Adrenal gland (tissue), 12 donors: Measurements from ENCODE around the gene ZNF277. TPM values are rescaled to one million over a fixed set of nuclear protein-coding genes. Genes with fewer than 3 reads are reported as not detected.

ENCODE experiments used
- DNase-seq, 7 donors: peaks; one replicate each; pipeline ENCODE4 v3.0.0-alpha.2; 2019 to 2020
- H3K27ac ChIP-seq, 5 donors: fragments of 200-600 bp; sonication (generic) in 4 of 5; 1 replicate in 3 of 5; 2 replicates in 2 of 5; pipeline versions ENCODE4 v1.5.1 to v1.8.0; 2016 to 2020; ENCODE audit warnings: mild to moderate bottlenecking in 1 of 5
- H3K27me3 ChIP-seq: fragments of 200-600 bp; 2 replicates; pipeline ENCODE4 v1.8.0; 2021
- H3K36me3 ChIP-seq, 2 donors: fragments of 200-600 bp; replicated peaks in 1 of 2; 1 replicate in 1 of 2; 2 replicates in 1 of 2; pipeline versions ENCODE4 v1.5.1 to v1.8.0; 2018 to 2022
- H3K4me1 ChIP-seq, 2 donors: fragments of 200-600 bp; replicated peaks in 1 of 2; 1 replicate in 1 of 2; 2 replicates in 1 of 2; pipeline versions ENCODE4 v1.5.1 to v1.8.0; 2018 to 2021
- H3K4me3 ChIP-seq, 4 donors: fragments of 200-600 bp; sonication (generic) in 3 of 4; one replicate each; pipeline ENCODE4 v1.5.1; 2016 to 2018
- H3K9me3 ChIP-seq, 3 donors: fragments of 200-600 bp; sonication (generic) in 1 of 3; replicated peaks in 1 of 3; 1 replicate in 2 of 3; 2 replicates in 1 of 3; pipeline versions ENCODE4 v1.5.1 to v1.8.0; 2016 to 2021
- CTCF ChIP-seq, 6 experiments: fragments of 450-650 bp in 4 of 6; fragments of 200-600 bp in 2 of 6; sonication (generic) in 1 of 6; IDR thresholded peaks; 1 replicate in 5 of 6; 2 replicates in 1 of 6; pipeline versions ENCODE4 v1.5.1 to v1.8.0; 2016 to 2021; ENCODE audit warnings: antibody characterized with exemption in 6 of 6, mild to moderate bottlenecking in 2 of 6, moderate library complexity in 1 of 6
- POLR2A ChIP-seq, 2 donors: fragments of 450-650 bp; IDR thresholded peaks; one replicate each; pipeline ENCODE4 v1.6.1; 2017; ENCODE audit warnings: antibody characterized with exemption in 2 of 2, mild to moderate bottlenecking in 2 of 2, moderate library complexity in 1 of 2
- WGBS, 4 donors: extraction: QIAGEN DNeasy Blood & Tissue Kit in 2 of 4; methylation state at CpG; one replicate each; pipeline versions ENCODE4 v1.1.5 to v1.1.7; 2013 to 2017; 5-methylcytosine and 5-hydroxymethylcytosine counted together
- intact Hi-C, 2 donors: fragments of 100-400 bp; cut with DNase I; formaldehyde crosslinking; loops; one replicate each; pipeline versions ENCODE4 v1.14.1 to v1.15.0; 2022 to 2023
- polyA plus RNA-seq, 3 donors: library from polyadenylated mRNA; stranded (reverse); fragments of 200-250 nt in 2 of 3; fragments of 350-450 nt in 1 of 3; fragmentation: Illumina TruSeq in 1 of 3; extraction: RNeasy Lipid Tissue Mini Kit (QIAGEN cat#74804) in 1 of 3; gene quantifications; one replicate each; pipeline ENCODE4 v1.2.3, GENCODE V29; 2013 to 2014
- total RNA-seq, 9 donors: library from RNA; depleted of rRNA in 4 of 9; stranded (reverse); fragments of >200 nt in 4 of 9; fragments of 120-200 nt in 1 of 9; fragmentation: NEBNext Ultra II Directional in 1 of 9; extraction: Animal tissue kit (Norgen Biotek cat#: 25700) in 1 of 9; gene quantifications; one replicate each; pipeline versions ENCODE4 v1.1.0 to v1.2.4, GENCODE V29; 2013 to 2023
- donor health status: healthy with polysubstance abuse.
- donor health status: Bipolar disorder and iron deficiency.
- donor health status: DM: yes; HTN: yes; CAD: no.
- donor health status: DM: no; HTN: no; CAD: no.
- donor health status: DM: no; HTN: no; CAD: no.
- donor health status: DM: yes; HTN: yes; CAD: no.

Gene ZNF277
- total and polyA plus RNA-seq, 12 donors, result 12.6 to 30.6 (median 19.7) TPM

- H3K4me1 ChIP-seq, result peaks cover 7 to 18% of the 10 kb centered on the region in 2 donors
- no peak overlapping the region for H3K4me3 ChIP-seq
- no peak overlapping the region for H3K27ac ChIP-seq
- no peaks in the 10 kb centered on the region for H3K9me3 ChIP-seq
- TF ChIP-seq POLR2A (IDR thresholded peaks at IDR 0.05) (no peak), CTCF (IDR thresholded peaks at IDR 0.05) (no peak)
- no peak for DNase-seq
- no peaks in the 10 kb centered on the region for H3K36me3 ChIP-seq
- no peaks in the 10 kb centered on the region for H3K27me3 ChIP-seq
- intact Hi-C loops, result loop anchor here in 1 of 2 donors (10.0 kb wide), 1 partner anchor 177 kb away; no protein-coding TSS in a partner anchor
- WGBS, 4 donors, result 91 to 93% (median 92%) methylated on average over 6 of the region's 6 CpGs
These were observed 1.3 kb downstream of the ZNF277 start for GRCh38 chr7:112207765-112208164.

GRCh38 chr7:112211348-112211907 is 4.9 kb downstream of the ZNF277 start:
- Histone ChIP-seq H3K4me3 (no peak overlapping the region), H3K27ac (no peak overlapping the region), H3K27me3 (no peaks in the 10 kb centered on the region), H3K9me3 (no peaks in the 10 kb centered on the region), H3K36me3 (no peaks in the 10 kb centered on the region), H3K4me1 (peaks cover 7 to 24% of the 10 kb centered on the region in 2 donors)
- no peak for TF ChIP-seq CTCF (IDR thresholded peaks at IDR 0.05)
- no peak for TF ChIP-seq POLR2A (IDR thresholded peaks at IDR 0.05)
- intact Hi-C loops, result no loop called here
- DNase-seq, result no peak
- WGBS, 4 donors, result 44 to 64% (median 53%) methylated on average over 1 of the region's 1 CpG

GRCh38 chr7:112212571-112212970 is 6.1 kb downstream of the ZNF277 start:
- intact Hi-C loops, result no loop called here
- H3K36me3 ChIP-seq, result no peaks in the 10 kb centered on the region
- no peak for DNase-seq
- no peak for TF ChIP-seq POLR2A (IDR thresholded peaks at IDR 0.05)
- no peak for TF ChIP-seq CTCF (IDR thresholded peaks at IDR 0.05)
- H3K4me3 ChIP-seq, result no peak overlapping the region
- no peak overlapping the region for H3K27ac ChIP-seq
- H3K9me3 ChIP-seq, result no peaks in the 10 kb centered on the region
- peaks cover 4 to 18% of the 10 kb centered on the region in 2 donors for H3K4me1 ChIP-seq
- no peaks in the 10 kb centered on the region for H3K27me3 ChIP-seq
- 96 to 100% (median 98%) methylated on average over 2 of the region's 2 CpGs for WGBS, 4 donors

GRCh38 chr7:112213735-112214134 is 7.2 kb downstream of the ZNF277 start:
- TF ChIP-seq POLR2A (IDR thresholded peaks at IDR 0.05) (no peak), CTCF (IDR thresholded peaks at IDR 0.05) (no peak)
- 50 to 56% (median 52%) methylated on average over 1 of the region's 1 CpG for WGBS, 4 donors
- Histone ChIP-seq H3K4me1 (peaks cover 0 to 18% of the 10 kb centered on the region in 2 donors), H3K27me3 (no peaks in the 10 kb centered on the region), H3K36me3 (no peaks in the 10 kb centered on the region), H3K4me3 (no peak overlapping the region), H3K27ac (no peak overlapping the region), H3K9me3 (no peaks in the 10 kb centered on the region)
- DNase-seq, result no peak
- intact Hi-C loops, result no loop called here
